ENCODE results near the gene ALDH2.
"Not testable (repeated sequence)": the region's sequence is repeated elsewhere in the genome, so short reads cannot be mapped to it uniquely, and the experiment has no call there.

Gene ALDH2

GRCh38 chr12:111766608-111767361 is at the start of gene ALDH2:
Gene ALDH2 (plus strand): TSS chr12:111766933. CDS start chr12:111766983, 50 bp downstream.
- peak in 1 of 2 donors; percentile 8 for DNase-seq (ENCODE audit: low read depth in 2 of 2)

GRCh38 chr12:111719316-111719715 is 47.4 kb upstream of the ALDH2 start:
- DNase-seq (ENCODE audit: low read depth in 2 of 2) = not testable (repeated sequence)

GRCh38 chr12:111720457-111720856 is 46.3 kb upstream of the ALDH2 start:
- no peak for DNase-seq (ENCODE audit: low read depth in 2 of 2)

GRCh38 chr12:111723646-111724360 is 42.9 kb upstream of the ALDH2 start:
- not testable (repeated sequence) for DNase-seq (ENCODE audit: low read depth in 2 of 2)

GRCh38 chr12:111728795-111729194 is 37.9 kb upstream of the ALDH2 start:
- DNase-seq (ENCODE audit: low read depth in 2 of 2) = no peak

- DNase-seq (ENCODE audit: low read depth in 2 of 2) = no peak
These were observed 36.3 kb upstream of the ALDH2 start for GRCh38 chr12:111730420-111730819.

- no peak for DNase-seq (ENCODE audit: low read depth in 2 of 2)
These were observed 33.9 kb upstream of the ALDH2 start for GRCh38 chr12:111732786-111733185.

- DNase-seq (ENCODE audit: low read depth in 2 of 2) = no peak
These were observed 33.3 kb upstream of the ALDH2 start for GRCh38 chr12:111733340-111733915.

GRCh38 chr12:111739524-111739923 is 27.2 kb upstream of the ALDH2 start:
- not testable (repeated sequence) for DNase-seq (ENCODE audit: low read depth in 2 of 2)

GRCh38 chr12:111741235-111741812 is 25.4 kb upstream of the ALDH2 start:
- no peak for DNase-seq (ENCODE audit: low read depth in 2 of 2)

- no peak for DNase-seq (ENCODE audit: low read depth in 2 of 2)
These were observed 21.5 kb upstream of the ALDH2 start for GRCh38 chr12:111745211-111745610.

GRCh38 chr12:111747333-111747732 is 19.4 kb upstream of the ALDH2 start:
- no peak for DNase-seq (ENCODE audit: low read depth in 2 of 2)

GRCh38 chr12:111748151-111748672 is 18.5 kb upstream of the ALDH2 start:
- no peak for DNase-seq (ENCODE audit: low read depth in 2 of 2)

- DNase-seq (ENCODE audit: low read depth in 2 of 2) = no peak
These were observed 17.9 kb upstream of the ALDH2 start for GRCh38 chr12:111748867-111749266.

GRCh38 chr12:111749391-111749790 is 17.3 kb upstream of the ALDH2 start:
- DNase-seq (ENCODE audit: low read depth in 2 of 2) = no peak

GRCh38 chr12:111753144-111753881 is 13.4 kb upstream of the ALDH2 start:
- no peak for DNase-seq (ENCODE audit: low read depth in 2 of 2)

GRCh38 chr12:111754671-111755070 is 12.1 kb upstream of the ALDH2 start:
- no peak for DNase-seq (ENCODE audit: low read depth in 2 of 2)

- no peak for DNase-seq (ENCODE audit: low read depth in 2 of 2)
These were observed 10.5 kb upstream of the ALDH2 start for GRCh38 chr12:111756196-111756595.

- DNase-seq (ENCODE audit: low read depth in 2 of 2) = no peak
These were observed 10.1 kb upstream of the ALDH2 start for GRCh38 chr12:111756681-111757080.

- DNase-seq (ENCODE audit: low read depth in 2 of 2) = no peak
These were observed 9.2 kb upstream of the ALDH2 start for GRCh38 chr12:111757361-111758119.

- DNase-seq (ENCODE audit: low read depth in 2 of 2) = no peak
These were observed 8.6 kb upstream of the ALDH2 start for GRCh38 chr12:111758120-111758561.
